Smooth muscle cell (in vitro differentiated cells): ENCODE measurements around the gene FTL. TPM values are rescaled to one million over a fixed set of nuclear protein-coding genes. Genes with fewer than 3 reads are reported as not detected.

Experiments used
- DNase-seq: peaks from one replicate; lab custom pipeline; 2025; ENCODE audit not compliant: unreplicated experiment; lab: John Stamatoyannopoulos, UW
- H2AFZ ChIP-seq: fragments of 200-600 bp; sonication (generic); 2 replicates; pipeline ENCODE4 v1.6.0; 2016; ENCODE audit warnings: antibody characterized with exemption, low read depth, mild to moderate bottlenecking
- H3F3A ChIP-seq: fragments of 200-600 bp; sonication (generic); 2 replicates; pipeline ENCODE4 v1.6.0; 2017; ENCODE audit warnings: antibody characterized with exemption, low read depth
- H3K27ac ChIP-seq: fragments of 200-600 bp; sonication (generic); 2 replicates; pipeline ENCODE4 v1.5.1; 2016; ENCODE audit warnings: low read depth, mild to moderate bottlenecking
- H3K27me3 ChIP-seq: fragments of 200-600 bp; sonication (generic); 2 replicates; pipeline ENCODE4 v1.6.1; 2016; ENCODE audit warnings: low read depth, mild to moderate bottlenecking
- H3K36me3 ChIP-seq: fragments of 200-600 bp; sonication (generic); 2 replicates; pipeline ENCODE4 v1.5.1; 2016; ENCODE audit warnings: low read depth
- H3K4me1 ChIP-seq: fragments of 200-600 bp; sonication (generic); 2 replicates; pipeline ENCODE4 v1.5.1; 2016; ENCODE audit warnings: low read depth
- H3K4me2 ChIP-seq: fragments of 200-600 bp; sonication (generic); 2 replicates; pipeline ENCODE4 v1.6.0; 2016; ENCODE audit warnings: mild to moderate bottlenecking
- H3K4me3 ChIP-seq: fragments of 200-600 bp; sonication (generic); 2 replicates; pipeline ENCODE4 v1.5.1; 2016; ENCODE audit warnings: mild to moderate bottlenecking
- H3K79me2 ChIP-seq: fragments of 200-600 bp; sonication (generic); 2 replicates; pipeline ENCODE4 v1.6.0; 2016; ENCODE audit warnings: low read depth, mild to moderate bottlenecking
- H3K9ac ChIP-seq: fragments of 200-600 bp; sonication (generic); 2 replicates; pipeline ENCODE4 v1.6.0; 2016; ENCODE audit warnings: low read depth
- H3K9me3 ChIP-seq: fragments of 200-600 bp; sonication (generic); replicated peaks from 2 replicates; pipeline ENCODE4 v1.5.1; 2016; ENCODE audit warnings: low read depth
- H4K20me1 ChIP-seq: fragments of 200-600 bp; sonication (generic); 2 replicates; pipeline ENCODE4 v1.6.0; 2016; ENCODE audit warnings: low read depth
- WGBS: methylation state at CpG from one replicate; pipeline ENCODE4 v1.1.7; 2016; ENCODE audit warnings: low lambda C conversion rate; 5-methylcytosine and 5-hydroxymethylcytosine counted together
- polyA plus RNA-seq: library from polyadenylated mRNA; unstranded; fragments of >200 nt; fragmentation: Nextera tagmentation; extraction: Ambion mirVana; gene quantifications from 2 replicates; pipeline ENCODE4 v1.2.1, GENCODE V29; 2016
- total RNA-seq: library from RNA; depleted of rRNA; stranded (reverse); fragments of >200 nt; gene quantifications from 2 replicates; pipeline ENCODE4 v1.2.3, GENCODE V29; 2014
- TF ChIP-seq, protein P1 (sequence below): fragments of 200-600 bp; sonication (generic); IDR thresholded peaks from 2 replicates; pipeline ENCODE4 v1.5.1; 2017; ENCODE audit warnings: borderline replicate concordance, mild to moderate bottlenecking, antibody characterized with exemption; ENCODE audit not compliant: insufficient read depth, poor library complexity, severe bottlenecking

Gene FTL
- total and polyA plus RNA-seq, 2 experiments from 2014 or later: 5,904 to 12,053 TPM

DNA sequence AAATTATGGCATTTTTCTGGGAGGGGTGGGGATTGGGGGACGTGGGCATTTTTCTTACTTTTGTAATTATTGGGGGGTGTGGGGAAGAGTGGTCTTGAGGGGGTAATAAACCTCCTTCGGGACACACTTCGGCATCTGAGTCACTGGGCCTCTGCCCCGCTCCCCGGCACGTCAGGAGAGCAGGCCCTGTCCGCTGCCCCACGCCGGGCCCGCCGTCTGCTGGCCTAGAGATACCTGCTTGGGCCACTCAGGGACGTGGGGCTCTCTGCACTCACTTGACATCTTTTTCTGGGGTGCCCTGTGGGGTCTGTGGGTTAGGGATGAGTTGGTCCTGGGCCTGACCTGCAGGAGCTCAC lies 3.5 kb upstream of the FTL start:
- TF ChIP-seq, protein P1, sequence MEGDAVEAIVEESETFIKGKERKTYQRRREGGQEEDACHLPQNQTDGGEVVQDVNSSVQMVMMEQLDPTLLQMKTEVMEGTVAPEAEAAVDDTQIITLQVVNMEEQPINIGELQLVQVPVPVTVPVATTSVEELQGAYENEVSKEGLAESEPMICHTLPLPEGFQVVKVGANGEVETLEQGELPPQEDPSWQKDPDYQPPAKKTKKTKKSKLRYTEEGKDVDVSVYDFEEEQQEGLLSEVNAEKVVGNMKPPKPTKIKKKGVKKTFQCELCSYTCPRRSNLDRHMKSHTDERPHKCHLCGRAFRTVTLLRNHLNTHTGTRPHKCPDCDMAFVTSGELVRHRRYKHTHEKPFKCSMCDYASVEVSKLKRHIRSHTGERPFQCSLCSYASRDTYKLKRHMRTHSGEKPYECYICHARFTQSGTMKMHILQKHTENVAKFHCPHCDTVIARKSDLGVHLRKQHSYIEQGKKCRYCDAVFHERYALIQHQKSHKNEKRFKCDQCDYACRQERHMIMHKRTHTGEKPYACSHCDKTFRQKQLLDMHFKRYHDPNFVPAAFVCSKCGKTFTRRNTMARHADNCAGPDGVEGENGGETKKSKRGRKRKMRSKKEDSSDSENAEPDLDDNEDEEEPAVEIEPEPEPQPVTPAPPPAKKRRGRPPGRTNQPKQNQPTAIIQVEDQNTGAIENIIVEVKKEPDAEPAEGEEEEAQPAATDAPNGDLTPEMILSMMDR: no peak
- 81% methylated on average over 12 of the region's 12 CpGs for WGBS
- H3F3A ChIP-seq: peaks cover 27% of the 10 kb centered on the region

DNA sequence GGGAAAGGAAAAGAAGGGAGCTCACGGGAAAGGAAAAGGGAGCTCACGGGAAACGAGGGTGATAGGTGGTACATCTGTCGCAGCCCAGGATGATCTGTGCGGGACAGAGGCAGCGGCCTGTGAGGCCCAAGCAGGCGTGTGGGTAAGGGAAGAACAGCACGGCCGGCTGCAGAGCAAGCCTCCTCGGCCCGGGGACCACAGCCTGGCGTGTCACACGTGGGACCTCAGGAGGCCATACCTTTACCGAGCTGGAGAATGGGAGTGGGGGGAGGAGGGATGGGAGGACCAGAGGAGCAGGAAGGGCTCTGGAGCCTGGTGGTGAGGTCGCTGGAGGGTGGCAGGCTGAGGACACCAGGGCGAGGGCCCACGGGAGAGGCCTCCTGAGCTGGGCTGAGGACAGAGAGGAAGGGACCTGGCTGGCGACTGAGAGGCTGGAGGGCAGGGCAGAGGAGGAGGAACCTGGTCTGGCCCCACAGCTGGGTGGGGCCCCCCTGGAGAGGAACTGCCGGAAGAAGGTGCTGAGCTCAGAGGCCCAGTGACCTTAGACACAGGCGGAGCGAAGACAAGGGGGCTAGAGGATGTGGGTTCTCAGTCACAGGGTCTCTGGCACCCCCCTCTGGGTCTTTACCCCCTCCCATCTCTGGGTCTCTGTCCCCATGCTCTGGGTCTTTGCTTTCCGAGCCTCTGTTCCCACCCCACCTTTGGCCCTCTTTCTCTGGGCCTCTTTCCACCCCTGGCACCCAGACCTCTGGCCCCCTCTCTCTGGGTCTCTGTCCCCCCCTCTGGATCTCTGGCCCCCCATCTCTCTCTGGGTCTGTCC lies 2.9 kb upstream of the FTL start:
- Histone ChIP-seq H3K79me2 (peaks cover 26% of the 10 kb centered on the region), H3K9me3 (no peaks in the 10 kb centered on the region), H3K27me3 (no peaks in the 10 kb centered on the region), H3K9ac (peak overlapping the region; percentile 15), H3K4me1 (peaks cover 25% of the 10 kb centered on the region), H3K36me3 (no peaks in the 10 kb centered on the region), H3F3A (peaks cover 31% of the 10 kb centered on the region), H3K4me3 (no peak overlapping the region), H2AFZ (no peak overlapping the region), H3K27ac (peak overlapping the region; percentile 100), H3K4me2 (no peak overlapping the region), H4K20me1 (peaks cover 20% of the 10 kb centered on the region)
- TF ChIP-seq, protein P1: no peak
- WGBS: 57% methylated on average over 19 of the region's 22 CpGs
- DNase-seq: no peak

More for the DNA sequence above, 3.5 kb upstream of the FTL start:
- H3K79me2 ChIP-seq: peaks cover 28% of the 10 kb centered on the region
- H3K9ac ChIP-seq: no peak overlapping the region
- H3K9me3 ChIP-seq: no peaks in the 10 kb centered on the region
- H2AFZ ChIP-seq: no peak overlapping the region
- H3K27me3 ChIP-seq: no peaks in the 10 kb centered on the region
- no peak overlapping the region for H3K4me3 ChIP-seq
- no peaks in the 10 kb centered on the region for H3K36me3 ChIP-seq
- H4K20me1 ChIP-seq: peaks cover 14% of the 10 kb centered on the region
- DNase-seq: no peak
- H3K4me1 ChIP-seq: peaks cover 23% of the 10 kb centered on the region
- H3K4me2 ChIP-seq: no peak overlapping the region
- peak overlapping the region; percentile 100 for H3K27ac ChIP-seq

DNA sequence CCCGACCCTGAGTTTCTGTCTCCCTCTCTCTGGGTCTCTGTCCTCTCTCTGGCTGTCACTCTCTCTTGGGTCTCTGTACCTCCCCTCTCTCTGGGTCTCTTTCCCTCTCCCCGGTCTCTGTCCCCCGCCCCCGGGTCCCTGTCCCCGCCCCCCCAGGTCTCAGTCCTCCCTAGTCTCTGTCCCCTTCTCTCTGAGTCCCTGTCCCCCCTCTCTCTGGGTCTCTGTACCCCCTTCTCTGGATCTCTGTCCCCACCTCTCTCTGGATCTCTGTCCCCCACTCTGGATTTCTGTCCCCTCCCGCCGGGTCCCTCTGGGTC lies 2.3 kb upstream of the FTL start:
- no peak for DNase-seq
- 40% methylated on average over 1 of the region's 7 CpGs for WGBS
- peaks cover 25% of the 10 kb centered on the region for H3K4me1 ChIP-seq
- H3F3A ChIP-seq: peaks cover 31% of the 10 kb centered on the region
- no peaks in the 10 kb centered on the region for H3K27me3 ChIP-seq
- H3K9me3 ChIP-seq: no peaks in the 10 kb centered on the region
- H3K36me3 ChIP-seq: no peaks in the 10 kb centered on the region
- peaks cover 21% of the 10 kb centered on the region for H3K79me2 ChIP-seq
- H3K9ac ChIP-seq: peak overlapping the region; percentile 95
- TF ChIP-seq, protein P1: no peak
- H3K4me2 ChIP-seq: peak overlapping the region; percentile 88
- no peak overlapping the region for H2AFZ ChIP-seq
- H4K20me1 ChIP-seq: peaks cover 26% of the 10 kb centered on the region
- H3K4me3 ChIP-seq: no peak overlapping the region
- H3K27ac ChIP-seq: peak overlapping the region; percentile 100
